ENCODE results near the gene SMOC2. TPM values are rescaled to one million over a fixed set of nuclear protein-coding genes. Genes with fewer than 3 reads are reported as not detected.
A peak's percentile ranks its signal among the peaks of the same experiment; 100 is the strongest.

The SMOC2 gene
- total and polyA plus RNA-seq, 4 donors = 1.3 to 6.4 (median 4.6) TPM

DNA sequence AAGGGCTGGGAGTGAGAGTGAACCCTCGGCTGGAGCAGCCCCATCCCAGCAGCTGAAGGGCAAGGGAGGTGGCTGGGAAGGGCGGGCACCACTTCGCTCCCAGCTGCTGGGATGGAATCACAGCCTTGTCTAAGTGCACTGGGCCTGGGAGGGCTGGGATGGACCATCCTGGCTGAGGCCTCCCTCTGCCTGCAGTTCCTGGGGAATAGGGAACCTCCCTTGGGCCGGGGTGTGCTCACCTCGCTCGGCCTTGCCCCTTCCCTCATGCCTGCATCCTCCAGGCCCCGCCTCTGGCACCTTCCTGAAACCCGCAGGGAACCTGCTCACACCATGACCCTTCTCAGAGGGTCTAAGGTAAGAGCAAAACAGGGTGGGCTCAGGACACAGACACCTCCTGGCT is 53.7 kb downstream of the SMOC2 start:
- DNase-seq (no peak), ATAC-seq (ENCODE audit: insufficient read depth, low FRiP score) (no peak)
- no peak overlapping the region for H3K9ac ChIP-seq (ENCODE audit: insufficient read depth in 1 of 2, low read length in 2 of 2)
- WGBS, 2 donors = 83 to 84% methylated on average over 8 of the region's 8 CpGs
- H3K36me3 ChIP-seq (ENCODE audit: control insufficient read depth in 4 of 4, insufficient read depth in 4 of 4, low read length in 4 of 4) = no peaks in the 10 kb centered on the region
- no peak for TF ChIP-seq CTCF (IDR thresholded peaks at IDR 0.05; ENCODE audit: control extremely low read depth, extremely low read depth)
- peaks cover 4 to 23% (median 16%) of the 10 kb centered on the region in 3 donors for H3K27me3 ChIP-seq (ENCODE audit: control insufficient read depth in 3 of 3, insufficient read depth in 3 of 3, low read length in 2 of 3)
- H3K4me3 ChIP-seq = no peak overlapping the region
- H3K9me3 ChIP-seq (ENCODE audit: control insufficient read depth in 4 of 4, insufficient read depth in 3 of 4, low read length in 3 of 4) = peaks cover 0 to 2% (median 0%) of the 10 kb centered on the region in 4 donors
- no peak overlapping the region for H3K27ac ChIP-seq (ENCODE audit: low read depth in 1 of 2, low read length in 1 of 2)
- peaks cover 0 to 35% (median 10%) of the 10 kb centered on the region in 5 donors for H3K4me1 ChIP-seq (ENCODE audit: control insufficient read depth in 5 of 5, insufficient read depth in 5 of 5, low read length in 5 of 5)

DNA sequence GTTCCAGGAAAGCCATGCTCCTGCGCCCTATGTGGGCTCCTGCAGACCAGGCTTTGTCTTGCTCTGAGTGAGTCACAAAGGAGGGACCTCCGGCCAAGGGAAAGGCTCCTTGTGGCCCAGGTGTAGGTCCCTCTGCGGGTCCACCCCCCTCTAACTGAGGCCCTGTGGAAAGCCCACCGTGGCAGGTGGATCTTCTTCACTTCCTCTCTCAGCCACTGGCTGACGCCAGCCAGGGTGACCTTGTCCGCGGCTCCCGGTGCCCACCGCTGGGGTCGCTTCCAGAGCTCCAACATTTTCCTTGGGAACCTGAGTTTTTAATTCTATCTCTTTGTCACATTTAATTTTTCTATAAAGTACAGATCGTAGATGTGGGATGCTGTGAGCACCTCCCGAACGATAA is 54.1 kb downstream of the SMOC2 start:
- Histone ChIP-seq H3K4me3 (no peak overlapping the region), H3K27me3 (ENCODE audit: control insufficient read depth in 3 of 3, insufficient read depth in 3 of 3, low read length in 2 of 3) (peaks cover 4 to 24% (median 20%) of the 10 kb centered on the region in 3 donors), H3K27ac (ENCODE audit: low read depth in 1 of 2, low read length in 1 of 2) (no peak overlapping the region), H3K4me1 (ENCODE audit: control insufficient read depth in 5 of 5, insufficient read depth in 5 of 5, low read length in 5 of 5) (peaks cover 0 to 36% (median 10%) of the 10 kb centered on the region in 5 donors), H3K9ac (ENCODE audit: insufficient read depth in 1 of 2, low read length in 2 of 2) (no peak overlapping the region), H3K36me3 (ENCODE audit: control insufficient read depth in 4 of 4, insufficient read depth in 4 of 4, low read length in 4 of 4) (no peaks in the 10 kb centered on the region), H3K9me3 (ENCODE audit: control insufficient read depth in 4 of 4, insufficient read depth in 3 of 4, low read length in 3 of 4) (peaks cover 0 to 2% (median 0%) of the 10 kb centered on the region in 4 donors)
- TF ChIP-seq CTCF (IDR thresholded peaks at IDR 0.05; ENCODE audit: control extremely low read depth, extremely low read depth) = no peak
- DNase-seq (no peak), ATAC-seq (ENCODE audit: insufficient read depth, low FRiP score) (peak; percentile 25)
- WGBS, 2 donors = 92% methylated on average over 13 of the region's 13 CpGs

GRCh38 chr6:168495636-168496035 is 54.7 kb downstream of the SMOC2 start:
- H3K36me3 ChIP-seq (ENCODE audit: control insufficient read depth in 4 of 4, insufficient read depth in 4 of 4, low read length in 4 of 4) = no peaks in the 10 kb centered on the region
- peaks cover 0 to 36% (median 10%) of the 10 kb centered on the region in 5 donors for H3K4me1 ChIP-seq (ENCODE audit: control insufficient read depth in 5 of 5, insufficient read depth in 5 of 5, low read length in 5 of 5)
- no peak overlapping the region for H3K4me3 ChIP-seq
- no peak overlapping the region for H3K27ac ChIP-seq (ENCODE audit: low read depth in 1 of 2, low read length in 1 of 2)
- DNase-seq (no peak), ATAC-seq (ENCODE audit: insufficient read depth, low FRiP score) (no peak)
- TF ChIP-seq CTCF (IDR thresholded peaks at IDR 0.05; ENCODE audit: control extremely low read depth, extremely low read depth) = no peak
- 89% methylated on average over 16 of the region's 16 CpGs for WGBS, 2 donors
- peaks cover 4 to 25% (median 24%) of the 10 kb centered on the region in 3 donors for H3K27me3 ChIP-seq (ENCODE audit: control insufficient read depth in 3 of 3, insufficient read depth in 3 of 3, low read length in 2 of 3)
- H3K9ac ChIP-seq (ENCODE audit: insufficient read depth in 1 of 2, low read length in 2 of 2) = no peak overlapping the region
- peaks cover 0 to 1% (median 0%) of the 10 kb centered on the region in 4 donors for H3K9me3 ChIP-seq (ENCODE audit: control insufficient read depth in 4 of 4, insufficient read depth in 3 of 4, low read length in 3 of 4)

All from lung (tissue), 12 donors.